IMR-90 (cell line): ENCODE data around the gene EXOC3L4. TPM values are rescaled to one million over a fixed set of nuclear protein-coding genes. Genes with fewer than 3 reads are reported as not detected.

Source experiments
- ATAC-seq: fragments of 200-7000 bp; cut with Tn5 transposase; 2 replicates; pipeline ENCODE4 v1.9.1; 2020; ENCODE audit warnings: low read depth, mild to moderate bottlenecking, moderate library complexity
- BruUV-seq: library from RNA; stranded (reverse); fragments of 400-500 nt; replicated peaks from 2 replicates; lab custom pipeline; 2021; lab: Mats Ljungman, UMichigan
- CTCF ChIA-PET: fragments of 300-600 bp; formaldehyde crosslinking; extraction: SDS; loops from one replicate; lab custom pipeline; 2021; ENCODE audit warnings: antibody characterized with exemption; lab: Yijun Ruan, JAX
- POLR2A ChIA-PET: fragments of 300-600 bp; sonication (Branson Sonifier 250); formaldehyde crosslinking; loops from one replicate; lab custom pipeline; 2022; ENCODE audit warnings: antibody characterized with exemption; ENCODE audit not compliant: unreplicated experiment; lab: Charles Lee
- DNase-seq: peaks from one replicate; pipeline ENCODE4 v3.0.0; 2013
- H2AFZ ChIP-seq: replicated peaks from 2 replicates; pipeline ENCODE3; 2013; ENCODE audit warnings: low read length, mild to moderate bottlenecking; ENCODE audit not compliant: poor library complexity
- H2AK5ac ChIP-seq: 2 replicates; pipeline ENCODE4 v1.6.1; 2013; ENCODE audit warnings: low read depth, low read length, inconsistent platforms
- H2AK9ac ChIP-seq: replicated peaks from 2 replicates; pipeline ENCODE3; 2013; ENCODE audit warnings: mild to moderate bottlenecking, low read depth, low read length, moderate library complexity; ENCODE audit not compliant: poor library complexity
- H2BK120ac ChIP-seq: 2 replicates; pipeline ENCODE4 v1.6.1; 2013; ENCODE audit warnings: low read depth, low read length, inconsistent platforms
- H2BK15ac ChIP-seq: 3 replicates; pipeline ENCODE4 v1.6.1; 2013; ENCODE audit warnings: low read depth, low read length, inconsistent platforms
- H2BK20ac ChIP-seq: 2 replicates; pipeline ENCODE4 v1.6.1; 2013; ENCODE audit warnings: low read depth, mild to moderate bottlenecking, inconsistent platforms, low read length, moderate library complexity
- H2BK5ac ChIP-seq: 2 replicates; pipeline ENCODE4 v1.6.1; 2013; ENCODE audit warnings: mild to moderate bottlenecking, low read depth, low read length, inconsistent platforms; ENCODE audit not compliant: poor library complexity, severe bottlenecking
- H3K14ac ChIP-seq: replicated peaks from 2 replicates; pipeline ENCODE4 v1.6.1; 2013; ENCODE audit warnings: low read depth, low read length, inconsistent platforms
- H3K18ac ChIP-seq: 2 replicates; pipeline ENCODE4 v1.6.1; 2013; ENCODE audit warnings: low read depth, low read length, control low read depth
- H3K23ac ChIP-seq: 2 replicates; pipeline ENCODE4 v1.6.1; 2013; ENCODE audit warnings: low read depth, low read length, inconsistent platforms
- H3K27ac ChIP-seq: 2 replicates; pipeline ENCODE4 v1.5.1; 2013; ENCODE audit warnings: mild to moderate bottlenecking, control low read depth, low read length; ENCODE audit not compliant: insufficient read depth
- H3K27me3 ChIP-seq: 2 replicates; pipeline ENCODE4 v1.6.1; 2013; ENCODE audit warnings: low read length; ENCODE audit not compliant: control insufficient read depth, insufficient read depth
- H3K36me3 ChIP-seq: 2 replicates; pipeline ENCODE4 v1.6.1; 2013; ENCODE audit warnings: low read length, mixed read lengths; ENCODE audit not compliant: control insufficient read depth, insufficient read depth
- H3K4ac ChIP-seq: 2 replicates; pipeline ENCODE4 v1.6.1; 2013; ENCODE audit warnings: low read depth, low read length, inconsistent platforms
- H3K4me1 ChIP-seq: 2 replicates; pipeline ENCODE4 v1.6.1; 2013; ENCODE audit warnings: low read length, mixed read lengths; ENCODE audit not compliant: control insufficient read depth, insufficient read depth
- H3K4me2 ChIP-seq: 2 replicates; pipeline ENCODE4 v1.6.1; 2013; ENCODE audit warnings: low read depth, mild to moderate bottlenecking, control low read depth, low read length, moderate library complexity
- H3K4me3 ChIP-seq: 2 replicates; pipeline ENCODE4 v1.5.1; 2013; ENCODE audit warnings: low read depth, mild to moderate bottlenecking, control low read depth, low read length, moderate library complexity; ENCODE audit not compliant: insufficient read depth
- H3K56ac ChIP-seq: 2 replicates; pipeline ENCODE4 v1.6.1; 2013; ENCODE audit warnings: low read length, inconsistent platforms; ENCODE audit not compliant: insufficient read depth; ENCODE audit errors: extremely low read depth
- H3K79me1 ChIP-seq, 2 experiments: 2 replicates each; pipeline ENCODE4 v1.6.1; 2013; ENCODE audit warnings: low read length in 2 of 2, inconsistent platforms in 1 of 2, low read depth in 1 of 2
- H3K9ac ChIP-seq: 2 replicates; pipeline ENCODE4 v1.6.1; 2013; ENCODE audit warnings: low read depth, low read length, control low read depth
- H3K9me1 ChIP-seq: 2 replicates; pipeline ENCODE4 v1.6.1; 2013; ENCODE audit warnings: low read length, inconsistent platforms; ENCODE audit not compliant: insufficient read depth
- H3K9me3 ChIP-seq: 2 replicates; pipeline ENCODE4 v1.6.1; 2013; ENCODE audit warnings: low read length; ENCODE audit not compliant: control insufficient read depth, insufficient read depth
- H4K20me1 ChIP-seq: 2 replicates; pipeline ENCODE4 v1.6.1; 2013; ENCODE audit warnings: low read length, inconsistent platforms; ENCODE audit not compliant: insufficient read depth
- H4K5ac ChIP-seq: 2 replicates; pipeline ENCODE4 v1.6.1; 2013; ENCODE audit warnings: mild to moderate bottlenecking, low read depth, low read length, control low read depth
- H4K8ac ChIP-seq, 2 experiments: 2 replicates each; pipeline ENCODE4 v1.6.1; 2013; ENCODE audit warnings: low read depth in 2 of 2, low read length in 2 of 2, control low read depth in 1 of 2, inconsistent platforms in 1 of 2
- H4K91ac ChIP-seq: 2 replicates; pipeline ENCODE4 v1.6.1; 2013; ENCODE audit warnings: low read depth, low read length, inconsistent platforms; ENCODE audit not compliant: insufficient read depth
- BHLHE40 ChIP-seq: fragments of 150-350 bp; IDR thresholded peaks from 2 replicates; pipeline ENCODE4 v1.6.1; 2016; ENCODE audit warnings: mild to moderate bottlenecking, low read depth, low read length
- CHD1 ChIP-seq: IDR thresholded peaks from 2 replicates; pipeline ENCODE4 v1.6.1; 2012; ENCODE audit warnings: low read depth, low read length, improper control_type of control experiment
- CTCF ChIP-seq: conservative IDR thresholded peaks from 2 replicates; pipeline ENCODE4 v1.5.1; 2012; ENCODE audit warnings: mild to moderate bottlenecking, low read depth, low read length, improper control_type of control experiment
- ELK1 ChIP-seq: fragments of 150-350 bp; IDR thresholded peaks from 2 replicates; pipeline ENCODE4 v1.6.1; 2016; ENCODE audit warnings: low read depth, mild to moderate bottlenecking, low read length, moderate library complexity, borderline replicate concordance
- MAFK ChIP-seq: IDR thresholded peaks from 2 replicates; pipeline ENCODE4 v1.6.1; 2012; ENCODE audit warnings: low read depth, low read length, improper control_type of control experiment
- MAZ ChIP-seq: IDR thresholded peaks from 2 replicates; pipeline ENCODE4 v1.6.1; 2012; ENCODE audit warnings: low read depth, mild to moderate bottlenecking, low read length, improper control_type of control experiment, moderate library complexity, borderline replicate concordance
- NFE2L2 ChIP-seq: fragments of 150-350 bp; IDR thresholded peaks from 2 replicates; pipeline ENCODE4 v1.6.1; 2016; ENCODE audit warnings: low read depth, mild to moderate bottlenecking, low read length
- RAD21 ChIP-seq: IDR thresholded peaks from 2 replicates; pipeline ENCODE4 v1.6.1; 2012; ENCODE audit warnings: low read length, improper control_type of control experiment
- RCOR1 ChIP-seq: IDR thresholded peaks from 2 replicates; pipeline ENCODE4 v1.6.1; 2012; ENCODE audit warnings: mild to moderate bottlenecking, low read length, improper control_type of control experiment; ENCODE audit not compliant: insufficient replicate concordance
- RFX5 ChIP-seq: IDR thresholded peaks from 2 replicates; pipeline ENCODE4 v1.8.0; 2012; ENCODE audit warnings: low read depth, mild to moderate bottlenecking, low read length, moderate library complexity
- USF2 ChIP-seq: fragments of 150-350 bp; IDR thresholded peaks from 2 replicates; pipeline ENCODE4 v1.6.1; 2017; ENCODE audit warnings: mild to moderate bottlenecking, antibody characterized with exemption, low read length, low read depth
- WGBS, 2 experiments: methylation state at CpG; one replicate each; pipeline versions ENCODE4 v1.1.5 to v1.1.7; 2013; ENCODE audit warnings: missing lambda C conversion rate in 2 of 2; ENCODE audit not compliant: insufficient read length in 1 of 2; ENCODE audit errors: extremely low coverage in 2 of 2; 5-methylcytosine and 5-hydroxymethylcytosine counted together
- dilution Hi-C: fragments of 300-500 bp; cut with HindIII; formaldehyde crosslinking; loops from one replicate; pipeline ENCODE4 v1.14.3; 2018; ENCODE audit warnings: low sequenced_read_pairs; ENCODE audit not compliant: unreplicated experiment
- in situ Hi-C: fragments of 300-500 bp; cut with MboI; formaldehyde crosslinking; loops from 3 replicates; pipeline ENCODE4 v1.14.3; 2019; ENCODE audit warnings: low sequenced_read_pairs, inconsistent platforms, mixed read lengths
- intact Hi-C: fragments of 100-400 bp; cut with micrococcal nuclease; formaldehyde crosslinking; loops from 2 replicates; pipeline ENCODE4 v1.10.0; 2022
- polyA plus RNA-seq, 3 experiments: library from polyadenylated mRNA; depleted of rRNA; stranded (reverse); fragments of >200 nt; gene quantifications; 2 replicates each; pipeline ENCODE4 v1.2.3, GENCODE V29; 2012; ENCODE audit warnings: low replicate concordance in 1 of 3
- total RNA-seq: library from RNA; depleted of rRNA; stranded (reverse); fragments of >200 nt; gene quantifications from 2 replicates; pipeline ENCODE4 v1.2.3, GENCODE V29; 2012

EXOC3L4 gene
- total and polyA plus RNA-seq, 2 of the 4 experiments (the other 2 are of a cell fraction), result not detected

GRCh38 chr14:103090481-103091020, 4.0 kb upstream of the EXOC3L4 start:
- Histone ChIP-seq H2BK20ac (no peak overlapping the region), H2AK9ac (peak overlapping the region; percentile 40), H4K91ac (no peak overlapping the region), H3K4ac (no peak overlapping the region), H2BK120ac (no peak overlapping the region), H3K9me3 (no peaks in the 10 kb centered on the region; the same call in 1 of the 2 replicates), H2BK15ac (no peak overlapping the region), H3K14ac (no peak overlapping the region), H3K4me3 (no peak overlapping the region), H4K5ac (no peak overlapping the region), H3K4me2 (no peak overlapping the region), H3K23ac (no peak overlapping the region), H4K8ac (no peak overlapping the region), H3K18ac (no peak overlapping the region), H3K9me1 (no peaks in the 10 kb centered on the region), H3K9ac (no peak overlapping the region), H2BK5ac (no peak overlapping the region), H4K20me1 (no peaks in the 10 kb centered on the region; the same call in 1 of the 2 replicates), H3K36me3 (no peaks in the 10 kb centered on the region), H2AFZ (no peak overlapping the region), H3K27me3 (peaks cover 43% of the 10 kb centered on the region), H3K79me1 (no peaks in the 10 kb centered on the region), H3K56ac (no peak overlapping the region), H3K27ac (no peak overlapping the region), H2AK5ac (no peak overlapping the region), H3K4me1 (peaks cover 11% of the 10 kb centered on the region)
- intact Hi-C loops, result no loop called here
- no peak for TF ChIP-seq NFE2L2
- no peak for TF ChIP-seq USF2
- TF ChIP-seq MAZ, result no peak
- TF ChIP-seq CHD1, result no peak
- no peak for TF ChIP-seq RFX5
- TF ChIP-seq CTCF, result no peak
- no peak for TF ChIP-seq BHLHE40
- TF ChIP-seq RCOR1, result no peak
- no peak for TF ChIP-seq ELK1
- no peak for TF ChIP-seq RAD21
- no peak for TF ChIP-seq MAFK
- ChIA-PET POLR2A (no interaction called here), CTCF (no interaction called here)
- dilution Hi-C loops, result no loop called here
- no peak for ATAC-seq
- no peak for DNase-seq
- in situ Hi-C loops, result no loop called here
- no TSS peak for BruUV-seq
- 75% methylated on average over 2 of the region's 12 CpGs; no CpG with 5 or more reads in 1 of the 2 experiments for WGBS, 2 experiments
